ENCODE measurements around the gene CHADL.
"Not testable (repeated sequence)": the region's sequence is repeated elsewhere in the genome, so short reads cannot be mapped to it uniquely, and the experiment has no call there.

The CHADL gene

GRCh38 chr22:41264408-41264941 lies 23.7 kb upstream of the CHADL start:
- no peak for TF ChIP-seq CTCF (conservative IDR thresholded peaks at IDR 0.05; ENCODE audit: low read length)
- no peak for DNase-seq (ENCODE audit: low read depth)

GRCh38 chr22:41263704-41264103 lies 23.0 kb upstream of the CHADL start:
- no peak for DNase-seq (ENCODE audit: low read depth)
- no peak for TF ChIP-seq CTCF (conservative IDR thresholded peaks at IDR 0.05; ENCODE audit: low read length)
- no peak overlapping the region for H3K4me3 ChIP-seq (ENCODE audit: low read length)

More at GRCh38 chr22:41264408-41264941, 23.7 kb upstream of the CHADL start:
- no peak overlapping the region for H3K4me3 ChIP-seq (ENCODE audit: low read length)

DNA sequence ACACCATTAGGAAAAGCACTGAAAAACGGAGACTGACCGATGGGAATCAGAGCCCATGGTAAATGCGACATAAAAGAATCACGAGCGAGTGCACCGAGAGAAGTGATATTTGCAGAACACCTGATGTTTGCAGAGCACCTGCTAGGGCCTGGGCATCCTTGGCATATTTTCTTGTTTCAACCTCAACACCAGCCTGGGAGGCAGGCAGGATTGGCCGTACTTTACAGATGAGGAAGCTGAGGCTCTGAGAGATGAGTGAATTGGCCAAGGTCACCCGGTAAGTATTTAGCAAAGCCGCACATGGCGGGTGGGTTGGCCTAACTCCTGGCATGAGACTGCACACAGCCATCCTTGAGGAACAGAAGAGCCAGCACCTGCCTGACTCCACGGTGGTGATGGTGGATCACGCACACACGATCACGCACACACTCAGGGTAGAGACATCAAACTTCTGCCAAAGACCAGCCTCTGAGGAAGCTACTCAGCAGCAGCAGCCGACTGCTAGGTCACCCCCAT lies 21.6 kb upstream of the CHADL start:
- no peak for DNase-seq (ENCODE audit: low read depth)
- no peak for TF ChIP-seq CTCF (conservative IDR thresholded peaks at IDR 0.05; ENCODE audit: low read length)
- no peak overlapping the region for H3K4me3 ChIP-seq (ENCODE audit: low read length)

DNA sequence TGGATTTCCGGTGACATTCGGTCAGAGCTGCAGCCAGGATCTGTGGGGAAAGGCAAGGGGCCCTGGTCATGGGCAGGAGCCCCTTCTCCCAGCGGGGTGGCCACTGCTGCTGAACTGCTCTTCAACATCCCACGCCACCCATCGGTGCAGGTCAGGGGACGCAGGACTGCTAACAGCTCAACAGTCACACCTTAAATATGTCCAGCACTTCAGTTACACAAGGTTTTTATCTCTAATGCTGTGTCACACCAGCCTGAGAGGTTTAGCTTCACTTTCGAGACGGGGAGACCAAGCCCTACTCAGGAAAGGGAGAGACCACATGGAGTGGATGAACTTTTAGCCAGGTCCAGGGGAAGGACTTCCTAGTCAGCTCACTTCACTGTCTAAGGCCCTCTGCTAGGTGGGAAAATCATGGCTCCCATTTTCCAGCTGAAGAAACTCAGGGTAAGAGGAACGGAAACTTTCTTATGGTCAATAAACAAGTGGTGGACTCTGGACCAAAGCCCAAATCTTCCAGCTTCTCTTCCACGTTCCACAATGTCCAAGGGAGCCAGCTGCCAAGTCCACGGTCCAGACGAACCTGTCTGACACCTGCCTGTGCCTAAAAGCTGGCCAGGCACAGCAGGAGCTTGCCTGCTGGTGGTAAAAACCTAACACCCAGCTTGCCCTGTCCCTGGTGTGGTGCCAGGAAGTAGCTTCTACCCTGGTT lies 21.0 kb upstream of the CHADL start:
- no peak overlapping the region for H3K4me3 ChIP-seq (ENCODE audit: low read length)
- no peak for DNase-seq (ENCODE audit: low read depth)
- no peak for TF ChIP-seq CTCF (conservative IDR thresholded peaks at IDR 0.05; ENCODE audit: low read length)

- no peak overlapping the region for H3K4me3 ChIP-seq (ENCODE audit: low read length)
- DNase-seq (ENCODE audit: low read depth) = no peak
- TF ChIP-seq CTCF (conservative IDR thresholded peaks at IDR 0.05; ENCODE audit: low read length) = no peak
Observed at GRCh38 chr22:41260871-41261270, 20.1 kb upstream of the CHADL start.

GRCh38 chr22:41259756-41260155 lies 19.0 kb upstream of the CHADL start:
- H3K4me3 ChIP-seq (ENCODE audit: low read length) = not testable (repeated sequence)

GRCh38 chr22:41257696-41258095 lies 17.0 kb upstream of the CHADL start:
- no peak for DNase-seq (ENCODE audit: low read depth)
- H3K4me3 ChIP-seq (ENCODE audit: low read length) = no peak overlapping the region
- no peak for TF ChIP-seq CTCF (conservative IDR thresholded peaks at IDR 0.05; ENCODE audit: low read length)

More at GRCh38 chr22:41259756-41260155, 19.0 kb upstream of the CHADL start:
- DNase-seq (ENCODE audit: low read depth) = not testable (repeated sequence)
